Hepatocyte (in vitro differentiated cells): Measurements from ENCODE around the gene SHFL. TPM values are rescaled to one million over a fixed set of nuclear protein-coding genes. Genes with fewer than 3 reads are reported as not detected.
A peak's percentile ranks its signal among the peaks of the same experiment; 100 is the strongest.

ENCODE experiments used
- DNase-seq: peaks from one replicate; pipeline ENCODE4 v3.0.0-alpha.2; 2016; ENCODE audit warnings: low spot score
- H2AFZ ChIP-seq: fragments of 200-600 bp; sonication (generic); 2 replicates; pipeline ENCODE4 v1.6.0; 2016; ENCODE audit warnings: antibody characterized with exemption, mild to moderate bottlenecking
- H3K27ac ChIP-seq: fragments of 200-600 bp; sonication (generic); 2 replicates; pipeline ENCODE4 v1.5.1; 2016; ENCODE audit warnings: mild to moderate bottlenecking
- H3K27me3 ChIP-seq: fragments of 200-600 bp; sonication (generic); 2 replicates; pipeline ENCODE4 v1.6.1; 2016
- H3K36me3 ChIP-seq: fragments of 200-600 bp; sonication (generic); replicated peaks from 2 replicates; pipeline ENCODE4 v1.5.1; 2016; ENCODE audit warnings: low read depth; ENCODE audit not compliant: insufficient read depth
- H3K4me1 ChIP-seq: fragments of 200-600 bp; sonication (generic); 2 replicates; pipeline ENCODE4 v1.5.1; 2016; ENCODE audit warnings: mild to moderate bottlenecking, moderate library complexity; ENCODE audit not compliant: insufficient read depth
- H3K4me2 ChIP-seq: fragments of 200-600 bp; sonication (generic); 2 replicates; pipeline ENCODE4 v1.6.0; 2016
- H3K4me3 ChIP-seq: fragments of 200-600 bp; sonication (generic); 2 replicates; pipeline ENCODE4 v1.5.1; 2016; ENCODE audit warnings: mild to moderate bottlenecking
- H3K79me2 ChIP-seq: fragments of 200-600 bp; sonication (generic); 2 replicates; pipeline ENCODE4 v1.6.0; 2017; ENCODE audit warnings: mild to moderate bottlenecking
- H3K9me2 ChIP-seq: fragments of 200-600 bp; sonication (generic); replicated peaks from 2 replicates; pipeline ENCODE4 v1.6.0; 2017; ENCODE audit warnings: mild to moderate bottlenecking; ENCODE audit not compliant: insufficient read depth
- H3K9me3 ChIP-seq: fragments of 200-600 bp; sonication (generic); 2 replicates; pipeline ENCODE4 v1.5.1; 2016; ENCODE audit warnings: low read depth, mild to moderate bottlenecking
- H4K20me1 ChIP-seq: fragments of 200-600 bp; sonication (generic); 2 replicates; pipeline ENCODE4 v1.6.0; 2016; ENCODE audit warnings: mild to moderate bottlenecking; ENCODE audit not compliant: insufficient read depth, poor library complexity, severe bottlenecking
- EZH2 ChIP-seq: fragments of 200-600 bp; sonication (generic); IDR thresholded peaks from 2 replicates; pipeline ENCODE4 v1.6.1; 2016; ENCODE audit warnings: antibody characterized with exemption, mild to moderate bottlenecking, borderline replicate concordance
- EZH2phosphoT487 ChIP-seq: fragments of 200-600 bp; sonication (generic); IDR thresholded peaks from one replicate; pipeline ENCODE4 v1.6.1; 2018; ENCODE audit warnings: antibody characterized with exemption, mild to moderate bottlenecking, low read depth, moderate library complexity; ENCODE audit not compliant: unreplicated experiment, severe bottlenecking
- WGBS: methylation state at CpG from one replicate; pipeline ENCODE4 v1.1.6; 2016; ENCODE audit warnings: low lambda C conversion rate; ENCODE audit errors: missing lambda C conversion rate; 5-methylcytosine and 5-hydroxymethylcytosine counted together
- microRNA-seq: library from miRNA; unstranded; fragments of <30 nt; microRNA quantifications from one replicate; pipeline ENCODE4, GENCODE V29; 2017
- polyA plus RNA-seq: library from polyadenylated mRNA; unstranded; fragments of >200 nt; fragmentation: Nextera tagmentation; extraction: Ambion mirVana; gene quantifications from 2 replicates; pipeline ENCODE4 v1.2.1, GENCODE V29; 2016
- small RNA-seq: library from RNA; depleted of rRNA; stranded (forward); fragments of <200 nt; gene quantifications from one replicate; pipeline ENCODE3, GENCODE V24; 2014
- total RNA-seq: library from RNA; depleted of rRNA; stranded (reverse); fragments of >200 nt; gene quantifications from 2 replicates; pipeline ENCODE4 v1.2.3, GENCODE V29; 2014
- TF ChIP-seq, protein P1 (sequence below): fragments of 200-600 bp; sonication (generic); IDR thresholded peaks from 2 replicates; pipeline ENCODE4 v1.5.1; 2016; ENCODE audit warnings: antibody characterized with exemption, mild to moderate bottlenecking; ENCODE audit not compliant: poor library complexity

The SHFL gene
- total and polyA plus RNA-seq, 2 experiments from 2014 or later, result 26.0 to 48.7 TPM

GRCh38 chr19:10141973-10142372 is 55.9 kb downstream of the SHFL start:
- WGBS, result 98% methylated on average over 18 of the region's 18 CpGs
- Histone ChIP-seq H3K27ac (no peak overlapping the region), H3K4me2 (no peak overlapping the region), H2AFZ (no peak overlapping the region), H3K27me3 (no peaks in the 10 kb centered on the region), H3K36me3 (no peaks in the 10 kb centered on the region), H3K4me3 (no peak overlapping the region), H3K9me2 (no peaks in the 10 kb centered on the region), H4K20me1 (no peaks in the 10 kb centered on the region), H3K4me1 (no peaks in the 10 kb centered on the region), H3K9me3 (no peaks in the 10 kb centered on the region), H3K79me2 (no peaks in the 10 kb centered on the region)
- TF ChIP-seq EZH2phosphoT487, result no peak
- TF ChIP-seq EZH2, result no peak
- TF ChIP-seq, protein P1, sequence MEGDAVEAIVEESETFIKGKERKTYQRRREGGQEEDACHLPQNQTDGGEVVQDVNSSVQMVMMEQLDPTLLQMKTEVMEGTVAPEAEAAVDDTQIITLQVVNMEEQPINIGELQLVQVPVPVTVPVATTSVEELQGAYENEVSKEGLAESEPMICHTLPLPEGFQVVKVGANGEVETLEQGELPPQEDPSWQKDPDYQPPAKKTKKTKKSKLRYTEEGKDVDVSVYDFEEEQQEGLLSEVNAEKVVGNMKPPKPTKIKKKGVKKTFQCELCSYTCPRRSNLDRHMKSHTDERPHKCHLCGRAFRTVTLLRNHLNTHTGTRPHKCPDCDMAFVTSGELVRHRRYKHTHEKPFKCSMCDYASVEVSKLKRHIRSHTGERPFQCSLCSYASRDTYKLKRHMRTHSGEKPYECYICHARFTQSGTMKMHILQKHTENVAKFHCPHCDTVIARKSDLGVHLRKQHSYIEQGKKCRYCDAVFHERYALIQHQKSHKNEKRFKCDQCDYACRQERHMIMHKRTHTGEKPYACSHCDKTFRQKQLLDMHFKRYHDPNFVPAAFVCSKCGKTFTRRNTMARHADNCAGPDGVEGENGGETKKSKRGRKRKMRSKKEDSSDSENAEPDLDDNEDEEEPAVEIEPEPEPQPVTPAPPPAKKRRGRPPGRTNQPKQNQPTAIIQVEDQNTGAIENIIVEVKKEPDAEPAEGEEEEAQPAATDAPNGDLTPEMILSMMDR, result no peak
- no peak for DNase-seq

Small RNAs within 50 kb of the gene (microRNA-seq; reads per million reads assigned to microRNA genes)
- gene MIR5589, result 1.8 reads per million

Small RNAs within 50 kb of the gene (small RNA-seq; reads per million reads assigned to genes)
- not detected for gene MIR5589
- 73.1 reads per million, percentile 97 among the genes with 10 or more reads in this experiment for gene SNORD105
- gene SNORD105B, result 10,056 reads per million, percentile 100 among the genes with 10 or more reads in this experiment

Other genes starting within 250 kb of the SHFL start
- gene OLFM2, start 149.8 kb upstream of the SHFL start, total RNA-seq, result 33.1 and 36.8 TPM in 2 replicates
- 36.5 and 37.0 TPM in 2 replicates for gene OLFM2, start 149.8 kb upstream of the SHFL start, polyA plus RNA-seq
- 1.9 and 2.0 TPM in 2 replicates for gene COL5A3, start 75.8 kb upstream of the SHFL start, total RNA-seq
- 0.78 and 2.1 TPM in 2 replicates for gene COL5A3, start 75.8 kb upstream of the SHFL start, polyA plus RNA-seq
- not detected in 2 replicates for gene RDH8, start 72.8 kb upstream of the SHFL start, total RNA-seq
- not detected in 2 replicates for gene RDH8, start 72.8 kb upstream of the SHFL start, polyA plus RNA-seq
- 3.9 and 5.9 TPM in 2 replicates for gene ANGPTL6, start 16.4 kb downstream of the SHFL start, total RNA-seq
- 4.7 and 5.5 TPM in 2 replicates for gene ANGPTL6, start 16.4 kb downstream of the SHFL start, polyA plus RNA-seq
- 15.0 and 15.5 TPM in 2 replicates for gene PPAN, start 20.0 kb downstream of the SHFL start, total RNA-seq
- 26.0 and 41.9 TPM in 2 replicates for gene PPAN, start 20.0 kb downstream of the SHFL start, polyA plus RNA-seq
- gene P2RY11, start 25.4 kb downstream of the SHFL start, total RNA-seq, result 2.7 and 3.8 TPM in 2 replicates
- 6.1 TPM in 2 replicates for gene P2RY11, start 25.4 kb downstream of the SHFL start, polyA plus RNA-seq
- gene EIF3G, start 33.6 kb downstream of the SHFL start, total RNA-seq, result 138 and 169 TPM in 2 replicates
- 134 and 157 TPM in 2 replicates for gene EIF3G, start 33.6 kb downstream of the SHFL start, polyA plus RNA-seq
- 35.2 and 55.2 TPM in 2 replicates for gene DNMT1, start 108.6 kb downstream of the SHFL start, total RNA-seq
- 62.3 and 63.5 TPM in 2 replicates for gene DNMT1, start 108.6 kb downstream of the SHFL start, polyA plus RNA-seq
- gene S1PR2, start 145.0 kb downstream of the SHFL start, total RNA-seq, result 14.9 and 16.1 TPM in 2 replicates
- 8.6 and 11.4 TPM in 2 replicates for gene S1PR2, start 145.0 kb downstream of the SHFL start, polyA plus RNA-seq
- 40.1 and 43.7 TPM in 2 replicates for gene MRPL4, start 165.9 kb downstream of the SHFL start, total RNA-seq
- 51.4 and 64.1 TPM in 2 replicates for gene MRPL4, start 165.9 kb downstream of the SHFL start, polyA plus RNA-seq
- gene ICAM1, start 184.8 kb downstream of the SHFL start, total RNA-seq, result 19.9 and 25.6 TPM in 2 replicates
- 19.6 and 25.2 TPM in 2 replicates for gene ICAM1, start 184.8 kb downstream of the SHFL start, polyA plus RNA-seq
- gene ICAM4, start 200.6 kb downstream of the SHFL start, total RNA-seq, result 4.5 and 7.9 TPM in 2 replicates
- 1.6 and 5.6 TPM in 2 replicates for gene ICAM4, start 200.6 kb downstream of the SHFL start, polyA plus RNA-seq
- 0.23 and 0.92 TPM in 2 replicates for gene ICAM5, start 203.6 kb downstream of the SHFL start, total RNA-seq
- gene ICAM5, start 203.6 kb downstream of the SHFL start, polyA plus RNA-seq, result 0.57 and 3.3 TPM in 2 replicates
- 2.6 and 5.8 TPM in 2 replicates for gene ZGLP1, start 223.5 kb downstream of the SHFL start, total RNA-seq
- 10.3 TPM in 2 replicates for gene ZGLP1, start 223.5 kb downstream of the SHFL start, polyA plus RNA-seq
- gene FDX2, start 229.7 kb downstream of the SHFL start, total RNA-seq, result 16.9 and 24.9 TPM in 2 replicates
- gene FDX2, start 229.7 kb downstream of the SHFL start, polyA plus RNA-seq, result 45.1 and 49.3 TPM in 2 replicates
- gene RAVER1, start 247.2 kb downstream of the SHFL start, total RNA-seq, result 11.7 and 16.4 TPM in 2 replicates
- gene RAVER1, start 247.2 kb downstream of the SHFL start, polyA plus RNA-seq, result 35.5 and 42.0 TPM in 2 replicates